Esophagus squamous epithelium (tissue), 4 donors: ENCODE measurements around the gene SGMS2.

Source experiments
- POLR2A ChIP-seq, 4 donors: fragments of 450-650 bp; IDR thresholded peaks; one replicate each; pipeline ENCODE4 v1.6.1; 2017; ENCODE audit warnings: antibody characterized with exemption in 4 of 4, mild to moderate bottlenecking in 4 of 4, moderate library complexity in 3 of 4
- TF ChIP-seq, protein P1 (sequence below), 6 experiments: fragments of 450-650 bp in 4 of 6; fragments of 200-600 bp in 2 of 6; sonication (generic) in 2 of 6; IDR thresholded peaks; one replicate each; pipeline ENCODE4 v1.5.1; 2016 to 2019; ENCODE audit warnings: antibody characterized with exemption in 6 of 6, mild to moderate bottlenecking in 4 of 6, moderate library complexity in 4 of 6

DNA sequence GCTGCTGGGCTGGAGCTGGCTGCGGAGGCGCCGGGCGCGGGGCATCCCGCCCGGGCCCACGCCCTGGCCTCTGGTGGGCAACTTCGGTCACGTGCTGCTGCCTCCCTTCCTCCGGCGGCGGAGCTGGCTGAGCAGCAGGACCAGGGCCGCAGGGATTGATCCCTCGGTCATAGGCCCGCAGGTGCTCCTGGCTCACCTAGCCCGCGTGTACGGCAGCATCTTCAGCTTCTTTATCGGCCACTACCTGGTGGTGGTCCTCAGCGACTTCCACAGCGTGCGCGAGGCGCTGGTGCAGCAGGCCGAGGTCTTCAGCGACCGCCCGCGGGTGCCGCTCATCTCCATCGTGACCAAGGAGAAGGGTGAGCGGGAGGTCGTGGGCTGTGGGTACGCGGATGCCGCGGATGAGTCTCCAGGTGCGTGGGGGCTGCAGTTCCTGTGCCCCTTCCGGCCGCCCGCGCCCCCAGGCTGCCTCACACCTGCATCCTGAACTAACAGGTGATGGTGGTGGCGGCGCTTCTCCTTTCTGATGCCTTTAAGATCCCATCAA is 107.1 kb downstream of the SGMS2 start:
- TF ChIP-seq POLR2A (IDR thresholded peaks at IDR 0.05): no peak
- TF ChIP-seq, protein P1, sequence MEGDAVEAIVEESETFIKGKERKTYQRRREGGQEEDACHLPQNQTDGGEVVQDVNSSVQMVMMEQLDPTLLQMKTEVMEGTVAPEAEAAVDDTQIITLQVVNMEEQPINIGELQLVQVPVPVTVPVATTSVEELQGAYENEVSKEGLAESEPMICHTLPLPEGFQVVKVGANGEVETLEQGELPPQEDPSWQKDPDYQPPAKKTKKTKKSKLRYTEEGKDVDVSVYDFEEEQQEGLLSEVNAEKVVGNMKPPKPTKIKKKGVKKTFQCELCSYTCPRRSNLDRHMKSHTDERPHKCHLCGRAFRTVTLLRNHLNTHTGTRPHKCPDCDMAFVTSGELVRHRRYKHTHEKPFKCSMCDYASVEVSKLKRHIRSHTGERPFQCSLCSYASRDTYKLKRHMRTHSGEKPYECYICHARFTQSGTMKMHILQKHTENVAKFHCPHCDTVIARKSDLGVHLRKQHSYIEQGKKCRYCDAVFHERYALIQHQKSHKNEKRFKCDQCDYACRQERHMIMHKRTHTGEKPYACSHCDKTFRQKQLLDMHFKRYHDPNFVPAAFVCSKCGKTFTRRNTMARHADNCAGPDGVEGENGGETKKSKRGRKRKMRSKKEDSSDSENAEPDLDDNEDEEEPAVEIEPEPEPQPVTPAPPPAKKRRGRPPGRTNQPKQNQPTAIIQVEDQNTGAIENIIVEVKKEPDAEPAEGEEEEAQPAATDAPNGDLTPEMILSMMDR (IDR thresholded peaks at IDR 0.05): no peak
